Activated CD4-positive, alpha-beta T cell treated with anti-CD3 and anti-CD28 coated beads, Interleukin-2, amount 50 U/mL, for 48 hours (primary cell): ENCODE measurements around the gene SLC4A9.

Experiments
- DNase-seq, 2 experiments: peaks; one replicate each; pipeline ENCODE4 v3.0.0-alpha.2; 2020

The SLC4A9 gene, protein sequence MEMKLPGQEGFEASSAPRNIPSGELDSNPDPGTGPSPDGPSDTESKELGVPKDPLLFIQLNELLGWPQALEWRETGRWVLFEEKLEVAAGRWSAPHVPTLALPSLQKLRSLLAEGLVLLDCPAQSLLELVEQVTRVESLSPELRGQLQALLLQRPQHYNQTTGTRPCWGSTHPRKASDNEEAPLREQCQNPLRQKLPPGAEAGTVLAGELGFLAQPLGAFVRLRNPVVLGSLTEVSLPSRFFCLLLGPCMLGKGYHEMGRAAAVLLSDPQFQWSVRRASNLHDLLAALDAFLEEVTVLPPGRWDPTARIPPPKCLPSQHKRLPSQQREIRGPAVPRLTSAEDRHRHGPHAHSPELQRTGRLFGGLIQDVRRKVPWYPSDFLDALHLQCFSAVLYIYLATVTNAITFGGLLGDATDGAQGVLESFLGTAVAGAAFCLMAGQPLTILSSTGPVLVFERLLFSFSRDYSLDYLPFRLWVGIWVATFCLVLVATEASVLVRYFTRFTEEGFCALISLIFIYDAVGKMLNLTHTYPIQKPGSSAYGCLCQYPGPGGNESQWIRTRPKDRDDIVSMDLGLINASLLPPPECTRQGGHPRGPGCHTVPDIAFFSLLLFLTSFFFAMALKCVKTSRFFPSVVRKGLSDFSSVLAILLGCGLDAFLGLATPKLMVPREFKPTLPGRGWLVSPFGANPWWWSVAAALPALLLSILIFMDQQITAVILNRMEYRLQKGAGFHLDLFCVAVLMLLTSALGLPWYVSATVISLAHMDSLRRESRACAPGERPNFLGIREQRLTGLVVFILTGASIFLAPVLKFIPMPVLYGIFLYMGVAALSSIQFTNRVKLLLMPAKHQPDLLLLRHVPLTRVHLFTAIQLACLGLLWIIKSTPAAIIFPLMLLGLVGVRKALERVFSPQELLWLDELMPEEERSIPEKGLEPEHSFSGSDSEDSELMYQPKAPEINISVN

DNA sequence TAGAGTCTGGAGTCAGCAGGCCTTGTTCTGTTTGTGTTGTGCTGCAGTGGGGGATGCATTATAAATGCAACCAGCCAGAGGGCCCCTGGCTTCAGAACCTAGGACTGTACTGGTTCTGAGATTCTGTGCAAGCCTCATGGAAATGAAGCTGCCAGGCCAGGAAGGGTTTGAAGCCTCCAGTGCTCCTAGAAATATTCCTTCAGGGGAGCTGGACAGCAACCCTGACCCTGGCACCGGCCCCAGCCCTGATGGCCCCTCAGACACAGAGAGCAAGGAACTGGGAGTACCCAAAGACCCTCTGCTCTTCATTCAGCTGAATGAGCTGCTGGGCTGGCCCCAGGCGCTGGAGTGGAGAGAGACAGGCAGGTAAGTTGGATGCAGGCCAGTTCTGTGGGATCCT, at the start of gene SLC4A9:
TSS of gene SLC4A9 (plus strand) at position 94 of the 400 bp plus-strand sequence. CDS start at position 137, 43 bp downstream.
- no peak for DNase-seq

DNA sequence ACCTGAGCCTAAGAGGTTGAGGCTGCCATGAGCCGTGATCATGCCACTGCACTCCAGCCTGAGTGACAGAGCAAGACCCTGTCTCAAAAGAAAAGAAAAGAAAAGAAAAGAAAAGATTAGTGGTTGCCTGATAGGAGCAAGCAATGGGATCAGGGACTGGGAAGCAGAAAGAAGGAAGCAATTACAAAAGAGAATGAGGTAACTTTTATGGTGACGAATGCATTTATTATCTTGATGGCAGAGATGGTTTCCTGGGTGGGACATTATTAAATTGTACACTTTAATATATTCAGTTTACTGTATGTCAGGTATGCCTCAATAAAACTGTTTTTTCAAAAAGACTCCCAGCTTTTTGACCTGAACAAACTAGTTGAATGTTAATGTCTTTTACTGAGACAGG, 49.6 kb upstream of the SLC4A9 start:
- no peak for DNase-seq

DNA sequence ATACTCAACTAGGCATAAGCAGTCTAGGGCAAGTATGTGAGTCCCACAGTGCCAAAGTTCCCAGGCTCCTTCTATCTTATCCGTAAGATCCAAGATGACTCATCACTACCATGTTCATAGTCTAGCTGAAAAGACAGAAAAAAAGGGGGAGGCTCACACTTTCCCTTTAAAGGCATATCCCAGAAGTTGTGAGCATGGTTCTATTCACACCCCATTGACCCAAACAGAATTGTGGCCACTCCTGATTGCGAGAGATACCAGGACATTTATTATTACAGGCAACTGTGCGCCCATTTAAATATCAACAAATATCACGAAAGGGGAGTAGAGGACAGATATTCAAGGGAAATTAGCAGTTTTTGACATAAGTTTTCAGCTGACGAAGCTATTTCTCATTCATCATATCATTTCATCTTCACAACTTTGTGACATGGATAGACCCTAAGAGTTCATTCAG, 49.0 kb upstream of the SLC4A9 start:
- no peak for DNase-seq

DNA sequence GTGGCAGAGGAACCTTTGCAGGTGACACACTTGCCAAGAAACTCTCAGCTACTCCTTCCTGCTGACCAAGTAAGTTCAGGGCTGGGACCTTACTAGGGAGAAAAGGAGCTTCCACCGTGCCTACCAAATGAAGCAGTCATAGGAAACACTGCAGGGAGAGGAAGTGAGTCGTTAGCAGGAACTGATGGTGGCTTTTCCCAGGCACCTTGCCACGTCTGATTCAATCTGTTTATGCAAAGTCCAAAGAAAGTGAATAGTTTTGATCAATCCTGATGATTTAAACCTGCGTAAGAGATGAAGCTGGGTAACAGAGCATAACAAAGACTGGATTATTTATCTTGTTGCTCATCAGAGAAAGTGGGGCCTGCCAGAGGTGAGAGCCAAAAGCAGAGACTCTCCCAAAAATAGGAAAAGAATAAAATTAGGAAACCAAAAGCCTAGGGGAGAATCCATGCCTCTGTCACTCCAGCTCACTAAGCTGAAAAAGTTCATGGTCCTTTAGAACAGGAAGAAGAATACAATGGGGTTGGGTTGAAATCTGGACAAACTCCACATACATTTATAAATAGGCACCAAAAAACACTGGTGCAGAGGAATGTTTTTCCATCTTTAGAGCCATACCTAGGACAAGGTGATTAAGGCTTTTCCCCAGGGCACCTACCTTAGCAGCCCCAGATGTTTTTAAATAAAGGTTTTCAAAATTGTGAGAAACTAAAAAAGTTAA, 47.8 kb upstream of the SLC4A9 start:
- DNase-seq: no peak

DNA sequence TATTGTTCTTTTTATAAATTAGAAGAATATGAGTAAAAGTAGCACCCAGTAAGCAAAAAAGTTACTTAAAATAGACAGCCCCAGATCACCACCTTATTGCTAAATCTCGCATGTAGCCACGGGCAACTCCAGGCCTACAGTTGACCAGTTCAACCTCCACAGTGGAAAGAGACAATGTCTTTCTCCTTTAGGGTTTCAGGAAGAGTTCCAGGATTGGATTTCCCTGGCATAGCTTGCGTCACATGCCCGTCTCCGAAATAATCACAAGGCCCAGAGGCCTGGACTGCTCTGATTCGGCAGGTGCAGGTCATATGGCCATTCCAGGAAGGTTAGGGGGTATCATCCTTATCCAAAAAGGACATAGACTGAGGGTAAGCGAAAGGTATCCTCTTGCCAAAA, 47.2 kb upstream of the SLC4A9 start:
- DNase-seq: no peak

DNA sequence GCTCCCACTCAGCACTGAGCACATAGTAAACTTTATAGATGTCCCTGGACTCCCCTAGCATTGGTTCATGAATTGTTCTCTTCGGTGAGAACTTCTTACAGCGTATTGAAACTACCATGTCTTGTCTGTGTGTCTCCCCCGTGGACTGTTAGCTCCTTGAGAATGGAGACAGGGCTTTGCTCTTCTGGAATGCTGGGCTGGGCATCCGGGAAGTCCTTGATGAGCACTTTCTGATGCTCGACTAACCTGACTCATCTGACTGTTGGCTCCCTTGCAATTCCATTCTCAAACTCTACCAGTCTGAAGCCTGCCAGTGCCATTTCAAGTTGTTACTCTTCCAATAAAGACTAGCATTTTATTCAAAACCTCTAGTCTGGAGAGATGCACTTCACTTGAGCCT, 42.1 kb upstream of the SLC4A9 start:
- no peak for DNase-seq

DNA sequence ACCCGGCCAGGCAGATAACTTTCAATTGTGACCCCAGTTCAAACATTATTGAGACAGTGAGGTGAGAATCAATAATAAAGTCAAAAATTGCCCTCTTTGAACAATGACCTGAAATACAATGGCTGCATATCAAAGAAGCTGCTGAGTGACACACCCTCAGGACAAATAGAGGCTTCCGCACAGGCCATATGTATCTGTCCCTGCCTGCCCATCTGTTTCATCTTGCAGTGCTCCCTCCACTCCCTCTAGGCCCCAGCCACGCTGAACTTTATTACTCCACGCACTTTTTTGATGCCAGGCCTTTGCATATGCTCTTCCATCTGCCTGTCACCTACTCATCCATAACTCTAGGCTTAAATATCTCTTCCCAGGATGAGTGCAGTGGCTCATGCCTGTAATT, 41.2 kb upstream of the SLC4A9 start:
- no peak for DNase-seq

DNA sequence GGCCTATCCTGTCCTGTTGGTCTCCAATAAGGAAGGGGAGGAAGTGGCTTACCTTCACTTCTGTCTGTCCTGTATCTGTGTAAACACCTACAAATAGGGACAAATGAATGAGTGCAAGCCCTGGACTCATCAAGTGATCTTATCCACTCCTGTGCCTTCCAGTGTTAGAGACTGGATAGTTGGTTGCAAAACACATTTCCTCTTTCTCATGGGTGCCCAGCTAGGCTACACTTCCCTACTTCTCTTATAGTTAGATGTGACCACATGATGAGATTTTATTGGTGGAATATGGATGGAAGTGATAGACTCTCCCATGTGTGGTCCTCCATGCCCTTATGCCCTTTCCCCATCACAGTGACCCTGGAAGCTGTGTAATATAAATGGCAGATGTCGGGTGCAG, 40.2 kb upstream of the SLC4A9 start:
- DNase-seq: no peak

DNA sequence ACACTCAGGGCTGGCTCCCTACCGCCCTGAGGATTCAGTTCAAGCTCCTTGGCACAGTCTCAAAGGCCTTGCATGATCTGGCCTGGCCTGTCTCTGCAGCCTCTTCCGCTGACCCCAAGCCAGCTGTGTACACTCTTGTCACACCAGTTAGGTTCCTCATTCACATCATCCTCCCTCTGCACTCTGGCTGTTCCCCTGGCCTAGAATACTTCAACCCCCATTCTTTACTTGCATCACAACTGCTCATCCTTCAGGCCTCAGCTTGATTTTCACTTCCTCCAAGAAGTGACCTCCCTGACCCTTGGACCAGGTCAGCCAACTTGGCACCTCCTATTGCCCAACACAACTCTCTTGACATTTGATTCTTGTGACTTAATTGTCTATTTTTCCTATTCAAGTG, 38.2 kb upstream of the SLC4A9 start:
- no peak for DNase-seq

DNA sequence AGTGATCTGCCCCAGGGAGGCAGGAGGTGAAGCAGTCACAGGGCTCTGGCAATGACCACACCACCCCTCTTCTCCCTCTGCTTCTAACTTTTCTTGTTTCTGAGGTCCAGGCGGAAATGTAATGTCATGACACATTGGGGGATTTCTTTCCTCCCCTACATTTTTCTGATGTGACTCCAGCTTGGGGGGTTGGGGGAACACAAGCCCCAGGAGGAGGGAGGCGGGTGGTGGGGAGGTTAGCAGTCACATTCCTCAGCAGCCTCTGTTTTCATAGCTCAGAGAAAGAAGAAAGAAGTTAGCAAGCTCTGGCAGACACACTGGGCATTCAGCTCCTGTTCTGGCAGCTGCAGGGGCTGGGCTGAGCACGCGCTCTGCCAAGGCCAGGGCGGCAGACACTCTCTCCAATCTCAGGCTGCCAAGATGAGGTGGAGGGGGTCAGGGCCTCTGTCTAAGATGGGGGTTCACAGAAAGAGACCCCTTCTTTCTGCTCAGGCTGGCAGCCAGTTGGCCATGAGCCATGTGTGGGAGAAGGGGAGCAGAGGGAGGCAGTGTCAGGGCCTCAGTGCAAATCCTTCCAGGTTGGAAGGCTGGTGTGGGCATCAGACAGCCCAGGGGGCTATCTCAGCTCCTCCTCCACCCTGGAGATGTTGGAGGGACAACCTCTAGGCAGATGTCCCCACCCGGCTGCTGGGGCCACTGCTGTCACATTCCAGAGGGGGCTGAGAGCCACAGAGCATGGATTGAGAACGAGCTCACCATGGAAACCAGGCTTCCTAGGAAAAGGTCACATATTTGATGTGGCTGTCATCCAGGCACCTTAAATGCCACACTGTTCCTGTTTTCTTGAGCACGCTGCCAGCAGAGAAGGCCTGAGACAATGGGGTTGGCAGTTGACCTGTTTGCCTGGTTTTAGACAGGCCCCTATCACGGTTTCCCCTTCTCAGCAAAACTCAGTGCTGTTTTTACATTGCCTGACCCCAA, 37.0 kb upstream of the SLC4A9 start:
- DNase-seq: no peak

DNA sequence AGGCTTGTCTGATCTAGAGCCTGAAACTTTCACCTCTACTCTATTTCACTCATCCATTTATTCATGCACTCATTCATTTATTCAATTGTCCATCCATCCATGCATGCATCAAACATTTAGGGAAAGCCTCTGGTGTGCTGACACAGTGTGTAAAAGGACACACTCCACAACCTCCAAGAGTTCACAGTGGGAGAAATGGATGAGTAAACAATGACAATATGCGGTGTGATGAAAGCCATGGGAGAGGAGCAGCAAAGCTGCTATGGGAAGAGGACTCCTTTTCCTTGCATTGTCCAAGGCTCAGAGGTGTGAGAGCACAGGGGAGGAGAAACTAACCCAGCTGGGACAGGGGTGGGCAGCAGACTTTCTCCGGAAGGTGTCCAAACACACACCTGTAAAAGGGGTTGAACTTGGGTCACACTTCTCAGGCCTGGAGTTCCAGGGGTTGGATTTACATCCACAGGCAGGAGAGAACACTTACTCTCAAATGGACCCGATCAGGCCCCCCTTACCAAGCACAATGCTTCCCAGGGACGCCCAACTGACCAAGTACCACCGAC, 35.9 kb upstream of the SLC4A9 start:
- no peak for DNase-seq

DNA sequence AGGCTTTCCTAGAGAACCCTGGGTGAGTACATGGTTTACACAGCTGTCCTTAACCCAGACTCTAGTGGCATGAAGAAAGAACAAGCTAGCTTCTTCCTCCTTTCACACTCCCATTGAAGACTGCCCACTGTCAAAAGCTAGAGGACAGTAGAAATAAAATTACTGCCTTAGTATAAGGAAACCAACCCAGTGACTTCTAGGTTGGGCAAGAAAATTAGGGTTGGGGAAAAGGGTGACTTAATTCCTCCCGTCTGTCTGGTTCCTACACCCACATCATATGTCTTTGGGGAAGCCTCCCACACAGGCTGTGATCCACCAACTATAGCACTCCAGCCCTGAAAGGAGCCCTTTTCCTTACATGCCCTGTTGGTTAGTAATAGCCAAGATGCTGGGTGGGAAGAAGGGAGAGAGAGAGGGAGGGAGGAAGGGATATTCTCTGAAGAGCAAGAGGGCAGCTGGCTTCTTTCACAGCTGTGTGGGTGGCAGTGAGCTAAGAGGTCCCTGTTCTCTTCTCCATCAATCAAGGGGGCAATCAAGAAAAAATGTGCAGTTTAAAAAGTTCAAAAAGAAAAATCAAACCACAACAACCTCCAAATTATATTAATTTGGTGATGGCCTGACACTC, 35.3 kb upstream of the SLC4A9 start:
- DNase-seq: no peak

DNA sequence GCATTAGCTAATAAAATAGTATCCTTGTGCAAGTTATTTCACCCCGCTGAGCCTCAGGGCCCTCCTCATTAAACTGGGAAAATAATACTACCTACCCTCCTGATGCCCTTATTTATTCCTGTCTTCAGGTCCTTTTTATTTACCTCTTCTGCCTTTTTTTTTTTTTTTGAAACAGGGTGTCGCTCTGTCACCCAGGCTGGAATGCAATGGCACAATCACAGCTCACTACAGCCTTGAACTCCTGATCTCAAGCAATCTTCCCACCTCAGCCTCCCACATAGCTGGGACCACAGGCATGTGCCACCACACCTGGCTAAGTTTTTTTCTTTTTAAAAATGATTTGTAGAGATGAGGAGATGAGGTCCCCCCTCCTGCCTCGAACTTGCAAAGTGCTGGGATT, 34.5 kb upstream of the SLC4A9 start:
- DNase-seq: no peak

DNA sequence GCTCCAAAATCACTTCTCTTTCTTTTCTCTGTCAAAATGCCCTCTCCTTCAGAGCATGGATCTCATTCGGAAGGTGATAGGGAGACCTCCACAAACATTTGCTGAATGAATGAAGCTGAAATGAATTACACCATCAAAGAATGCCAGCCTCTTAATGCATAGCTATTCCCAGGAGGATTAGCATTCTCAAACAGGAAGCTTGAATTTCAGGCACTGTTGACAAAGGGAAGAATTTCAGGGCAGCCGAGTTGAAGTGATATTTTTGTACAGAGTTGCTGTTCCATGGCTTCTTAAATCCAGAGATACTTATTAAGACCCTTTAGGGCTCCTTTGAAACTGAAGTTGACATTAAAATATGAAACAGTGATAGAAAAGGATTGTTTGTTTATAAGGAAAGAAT, 32.4 kb upstream of the SLC4A9 start:
- no peak for DNase-seq

DNA sequence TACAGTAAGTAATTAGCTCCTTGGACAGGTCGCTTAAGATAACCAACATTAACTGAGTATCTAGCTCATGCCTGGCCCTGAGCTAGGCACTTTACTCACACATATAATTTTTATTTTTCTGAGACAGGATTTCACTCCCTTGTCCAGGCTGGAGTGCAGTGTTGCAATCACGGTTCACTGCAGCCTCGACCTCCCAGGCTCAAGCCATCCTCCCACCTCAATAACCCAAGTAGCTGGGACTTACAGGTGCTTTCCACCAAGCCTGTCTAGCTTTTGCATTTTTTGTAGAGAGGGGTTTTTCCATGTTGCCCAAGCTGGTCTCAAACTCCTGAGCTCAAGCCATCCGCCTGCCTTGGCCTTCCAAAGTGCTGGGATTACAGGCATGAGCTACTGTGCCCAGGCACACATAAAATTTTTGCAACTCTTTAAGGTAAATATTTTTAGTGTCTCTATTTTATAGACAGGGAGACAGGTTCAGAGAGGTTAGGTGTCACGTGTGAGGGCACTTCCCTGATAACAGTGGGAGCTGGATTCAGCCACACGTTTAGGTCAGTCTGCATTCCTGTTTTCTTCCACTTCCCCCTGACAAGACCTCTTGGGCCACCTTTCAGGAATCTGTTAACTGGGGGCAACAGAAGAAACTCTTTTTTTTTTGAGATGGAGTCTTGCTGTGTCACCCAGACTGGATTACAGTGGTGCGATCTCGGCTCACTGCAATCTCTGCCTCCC, 31.8 kb upstream of the SLC4A9 start:
- no peak for DNase-seq

DNA sequence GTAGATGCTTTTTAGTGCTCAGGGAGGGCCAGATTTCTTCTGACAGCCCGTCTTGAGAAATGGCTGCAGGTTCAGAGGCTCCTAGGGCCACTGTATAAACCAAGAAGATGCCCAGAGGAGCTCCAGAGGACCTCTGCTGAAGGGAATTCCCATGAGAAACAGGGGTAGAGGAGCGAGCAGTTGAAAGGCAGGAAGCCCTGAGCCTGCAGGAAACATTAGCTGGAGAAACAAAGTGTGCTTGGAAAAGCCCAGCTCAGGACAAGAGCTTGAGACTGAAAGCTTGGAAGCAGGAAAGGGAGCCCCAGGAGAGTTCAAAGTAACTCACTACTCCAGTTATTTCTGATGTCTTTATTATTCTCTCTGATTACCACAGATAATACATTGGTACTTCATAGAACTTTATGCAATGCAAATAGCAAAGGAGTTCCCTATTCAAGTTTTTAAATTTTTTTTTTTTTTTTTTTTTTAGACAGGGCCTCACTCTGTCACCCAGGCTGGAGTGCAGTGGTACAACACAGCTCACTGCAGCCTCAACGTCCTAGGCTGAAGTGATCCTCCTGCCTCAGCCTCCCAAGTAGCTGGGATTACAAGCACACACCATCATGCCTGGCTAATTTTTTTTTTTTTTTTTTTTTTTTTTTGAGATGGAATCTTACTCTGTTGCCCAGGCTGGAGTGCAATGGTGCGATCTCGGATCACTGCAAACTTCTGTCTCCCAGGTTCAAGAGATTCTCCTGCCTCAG, 30.1 kb upstream of the SLC4A9 start:
- no peak for DNase-seq

DNA sequence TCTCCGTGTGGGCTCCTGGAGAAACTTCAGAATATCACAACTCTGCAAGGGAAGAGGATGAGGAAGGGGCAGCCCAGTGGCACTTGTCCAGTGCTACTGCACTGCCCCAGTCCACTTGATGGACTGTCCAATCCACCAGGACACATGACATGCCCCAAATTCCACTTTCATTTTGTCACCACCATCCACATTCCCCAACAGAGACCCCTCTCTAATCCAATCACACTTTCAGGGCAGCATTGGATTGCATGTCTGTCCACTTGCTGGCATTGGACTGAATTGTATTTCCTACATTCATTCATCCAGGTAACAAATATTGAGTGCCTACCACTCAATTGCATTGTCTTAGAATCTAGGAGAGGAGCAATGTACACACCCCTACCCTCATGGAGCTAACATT, 28.4 kb upstream of the SLC4A9 start:
- DNase-seq: no peak

DNA sequence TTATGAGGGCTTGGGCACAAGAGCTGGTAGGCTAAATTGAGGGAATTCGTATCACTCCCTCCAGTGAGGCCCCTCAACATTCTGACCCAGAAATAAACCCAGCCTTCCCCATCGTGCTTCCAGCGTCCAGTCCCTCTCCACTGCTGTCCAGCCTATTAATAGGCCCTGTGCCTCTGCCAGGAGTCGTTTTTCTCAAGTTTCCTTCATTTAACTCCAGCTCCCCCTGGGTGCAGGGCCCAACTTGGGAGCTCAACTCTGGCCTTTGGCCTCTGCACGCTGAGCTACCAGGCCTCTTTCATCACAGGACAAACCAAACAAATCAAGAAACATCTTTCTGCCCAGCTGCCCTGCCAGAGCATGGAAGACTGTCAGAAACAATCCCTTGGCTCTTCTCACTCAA, 23.6 kb upstream of the SLC4A9 start:
- DNase-seq: no peak

DNA sequence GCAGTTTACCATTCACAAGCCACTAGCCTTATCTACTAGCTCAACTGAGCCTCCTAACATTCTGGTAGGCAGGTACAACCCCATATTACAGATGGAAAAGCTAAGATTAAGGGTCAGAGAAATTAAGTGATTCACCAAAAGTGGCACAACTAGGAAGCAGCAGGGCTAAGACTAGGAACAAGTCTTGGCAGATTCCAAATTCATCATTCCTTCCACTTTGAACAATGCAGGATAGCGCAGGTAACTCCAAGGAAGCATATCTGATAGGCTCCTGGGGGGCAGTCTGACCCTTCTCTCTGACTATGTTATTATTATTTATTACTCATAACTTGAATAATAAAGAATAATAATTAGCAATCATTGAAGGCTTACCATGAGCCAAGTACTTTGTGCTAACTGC, 22.1 kb upstream of the SLC4A9 start:
- DNase-seq: no peak

DNA sequence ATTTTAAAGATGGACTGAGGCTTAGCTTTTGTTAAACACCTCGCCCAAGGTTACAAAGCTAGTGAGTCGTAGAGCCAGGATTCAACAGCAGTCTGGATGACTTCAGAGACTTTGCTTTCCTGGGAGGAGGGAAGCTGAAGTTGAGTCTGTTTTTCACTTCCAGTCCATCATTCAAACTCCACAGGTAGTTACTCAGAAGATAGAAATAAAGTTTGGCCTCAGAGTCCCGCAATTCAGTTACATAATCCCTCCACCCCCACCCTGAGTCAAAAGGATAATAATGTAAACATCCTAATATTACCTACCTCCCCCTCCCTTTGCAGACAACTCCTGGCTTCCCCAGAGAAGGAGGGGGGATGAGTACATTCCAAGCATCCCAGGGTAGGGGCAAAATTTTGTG, 21.7 kb upstream of the SLC4A9 start:
- DNase-seq: no peak
